Stimulated activated naive B cell treated with anti-CD40 and anti-IgM and Interleukin-4, amounts not matched to agents 10 μg/mL and 1 μg/mL and 100 μg/mL, for 72 hours (primary cell): ENCODE data around the gene RPL36.
"Not testable (repeated sequence)": the region's sequence is repeated elsewhere in the genome, so short reads cannot be mapped to it uniquely, and the experiment has no call there.

Experiments
- ATAC-seq, 2 donors: fragments of 150-1000 bp; cut with Tn5 transposase; replicated peaks; 2 replicates each; pipeline ENCODE4 v1.10.0; 2021; ENCODE audit warnings: moderate library complexity in 1 of 2
- DNase-seq: peaks from one replicate; pipeline ENCODE4 v3.0.0; 2021
- H3K27ac Mint-ChIP-seq: one replicate; pipeline ENCODE4 v1.8.0; 2022; ENCODE audit warnings: mild to moderate bottlenecking, mixed read lengths
- H3K27me3 Mint-ChIP-seq, 2 donors: one replicate each; pipeline ENCODE4 v1.8.0; 2022; ENCODE audit warnings: mixed read lengths in 2 of 2
- H3K36me3 Mint-ChIP-seq, 2 donors: one replicate each; pipeline ENCODE4 v1.8.0; 2022; ENCODE audit warnings: mixed read lengths in 2 of 2, mild to moderate bottlenecking in 1 of 2
- H3K4me1 Mint-ChIP-seq, 2 donors: one replicate each; pipeline ENCODE4 v1.8.0; 2022; ENCODE audit warnings: mixed read lengths in 2 of 2, mild to moderate bottlenecking in 1 of 2
- H3K4me3 Mint-ChIP-seq, 2 donors: one replicate each; pipeline ENCODE4 v1.8.0; 2022; ENCODE audit warnings: mild to moderate bottlenecking in 2 of 2, mixed read lengths in 2 of 2, moderate library complexity in 1 of 2
- H3K9me3 Mint-ChIP-seq, 2 donors: one replicate each; pipeline ENCODE4 v1.8.0; 2022; ENCODE audit warnings: mixed read lengths in 2 of 2, mild to moderate bottlenecking in 1 of 2

Gene RPL36

DNA sequence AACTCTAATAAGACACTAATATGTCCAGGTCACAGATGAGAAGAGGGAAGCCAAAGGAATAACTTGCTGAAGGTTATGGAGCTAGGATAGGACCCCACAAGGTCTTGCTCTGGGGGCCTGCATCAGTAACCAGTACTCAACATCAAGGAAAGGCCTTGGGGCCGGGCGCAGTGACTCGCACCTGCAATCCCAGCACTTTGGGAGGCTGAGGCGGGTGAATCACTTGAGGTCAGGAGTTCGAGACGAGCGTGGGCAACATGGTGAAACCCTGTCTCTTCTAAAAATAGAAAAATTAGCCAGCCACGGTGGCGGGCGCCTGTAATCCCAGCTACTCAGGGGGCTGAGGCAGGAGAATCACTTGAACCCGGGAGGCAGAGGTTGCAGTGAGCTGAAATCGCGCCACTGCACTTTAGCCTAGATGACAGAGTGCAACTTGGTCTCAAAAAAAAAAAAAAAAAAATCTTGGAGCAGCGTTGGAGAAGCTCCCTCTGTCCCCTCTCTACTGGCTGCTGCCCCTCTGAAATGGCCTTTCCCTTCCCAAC, 28.0 kb downstream of the RPL36 start:
- DNase-seq = no peak
- H3K27me3 Mint-ChIP-seq = no peaks in the 10 kb centered on the region
- peak overlapping the region; percentile 95 for H3K27ac Mint-ChIP-seq
- peaks cover 21 to 33% of the 10 kb centered on the region in 2 donors for H3K4me1 Mint-ChIP-seq
- H3K4me3 Mint-ChIP-seq = peak overlapping the region; percentile 89 to 94
- H3K36me3 Mint-ChIP-seq = peaks cover 15 to 22% of the 10 kb centered on the region in 2 donors
- no peak for ATAC-seq
- H3K9me3 Mint-ChIP-seq = no peaks in the 10 kb centered on the region

DNA sequence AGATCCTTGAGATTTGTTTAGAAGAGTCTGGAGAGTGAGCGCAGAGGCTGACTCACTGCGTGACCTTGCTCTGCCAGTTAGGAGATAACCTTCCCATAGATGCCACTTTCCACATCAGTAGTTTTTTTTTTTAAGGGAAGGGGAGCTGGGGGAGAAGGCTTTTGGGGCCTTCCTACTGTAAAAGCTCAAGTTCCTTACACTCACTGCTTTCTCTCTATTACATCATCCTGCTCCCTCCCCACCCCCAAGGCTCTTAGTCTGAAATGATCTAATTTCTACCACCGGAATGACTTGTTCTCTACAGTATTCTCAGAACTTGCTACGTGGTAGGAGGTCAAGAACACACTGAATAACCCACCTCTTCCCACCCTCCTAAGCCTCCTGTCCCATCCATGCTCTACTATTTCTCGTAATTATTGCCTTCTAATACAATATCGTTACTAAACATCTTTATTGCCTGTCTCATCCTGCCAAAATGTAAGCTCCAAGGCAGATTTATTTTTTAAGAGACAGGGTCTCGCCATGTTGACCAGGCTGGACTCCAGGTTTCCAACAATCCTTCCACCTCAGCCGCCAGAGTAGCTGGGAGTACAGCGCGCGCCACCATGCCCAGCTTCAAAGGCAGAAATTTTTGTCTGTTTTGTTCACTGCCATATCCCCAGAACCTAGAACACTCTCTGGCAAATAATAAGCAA, 28.6 kb downstream of the RPL36 start:
- H3K4me3 Mint-ChIP-seq = peak overlapping the region; percentile 89 to 94
- peaks cover 21 to 33% of the 10 kb centered on the region in 2 donors for H3K4me1 Mint-ChIP-seq
- peak overlapping the region; percentile 95 for H3K27ac Mint-ChIP-seq
- ATAC-seq = no peak
- H3K36me3 Mint-ChIP-seq = peaks cover 12 to 19% of the 10 kb centered on the region in 2 donors
- DNase-seq = no peak
- H3K9me3 Mint-ChIP-seq = no peaks in the 10 kb centered on the region
- H3K27me3 Mint-ChIP-seq = no peaks in the 10 kb centered on the region

DNA sequence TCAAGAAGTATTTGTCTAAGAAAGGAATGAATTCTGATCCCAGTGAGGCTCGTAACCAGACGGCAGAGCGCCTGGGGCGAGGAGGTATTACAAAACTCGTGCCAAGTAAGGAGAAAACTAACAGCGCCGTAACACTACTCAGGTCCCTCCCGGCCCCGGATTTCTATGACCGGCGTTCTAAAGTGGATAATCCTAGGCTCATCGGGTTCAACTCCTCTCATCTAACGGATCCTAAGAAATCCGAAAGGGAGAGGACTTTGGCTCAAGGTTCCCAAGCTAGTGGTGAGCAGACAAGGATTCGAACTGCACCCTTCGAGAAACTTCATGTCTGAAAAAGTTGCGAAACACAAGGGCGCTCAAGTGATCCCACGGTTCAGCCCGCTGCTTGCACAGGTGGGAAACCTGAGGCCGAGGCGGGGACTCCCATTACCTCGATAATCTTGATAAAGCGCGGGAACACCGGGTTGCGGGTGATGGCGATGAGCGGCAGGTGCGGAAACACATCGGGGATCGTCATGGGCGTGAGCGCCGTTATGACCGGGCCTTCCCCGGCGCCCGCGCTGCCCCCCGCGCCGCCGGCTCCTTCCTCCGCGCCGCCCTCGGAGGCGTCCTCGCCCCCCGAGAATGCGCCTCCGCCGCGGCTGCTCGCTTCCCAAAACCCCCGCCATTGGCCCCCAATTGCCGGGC, 29.3 kb downstream of the RPL36 start:
- no peaks in the 10 kb centered on the region for H3K9me3 Mint-ChIP-seq
- peaks cover 12 to 13% of the 10 kb centered on the region in 2 donors for H3K36me3 Mint-ChIP-seq
- H3K4me1 Mint-ChIP-seq = peaks cover 21 to 33% of the 10 kb centered on the region in 2 donors
- DNase-seq (no peak), ATAC-seq (peak in 1 of 2 donors; percentile 1)
- H3K4me3 Mint-ChIP-seq = peak overlapping the region; percentile 89 to 94
- no peaks in the 10 kb centered on the region for H3K27me3 Mint-ChIP-seq
- H3K27ac Mint-ChIP-seq = peak overlapping the region; percentile 97

DNA sequence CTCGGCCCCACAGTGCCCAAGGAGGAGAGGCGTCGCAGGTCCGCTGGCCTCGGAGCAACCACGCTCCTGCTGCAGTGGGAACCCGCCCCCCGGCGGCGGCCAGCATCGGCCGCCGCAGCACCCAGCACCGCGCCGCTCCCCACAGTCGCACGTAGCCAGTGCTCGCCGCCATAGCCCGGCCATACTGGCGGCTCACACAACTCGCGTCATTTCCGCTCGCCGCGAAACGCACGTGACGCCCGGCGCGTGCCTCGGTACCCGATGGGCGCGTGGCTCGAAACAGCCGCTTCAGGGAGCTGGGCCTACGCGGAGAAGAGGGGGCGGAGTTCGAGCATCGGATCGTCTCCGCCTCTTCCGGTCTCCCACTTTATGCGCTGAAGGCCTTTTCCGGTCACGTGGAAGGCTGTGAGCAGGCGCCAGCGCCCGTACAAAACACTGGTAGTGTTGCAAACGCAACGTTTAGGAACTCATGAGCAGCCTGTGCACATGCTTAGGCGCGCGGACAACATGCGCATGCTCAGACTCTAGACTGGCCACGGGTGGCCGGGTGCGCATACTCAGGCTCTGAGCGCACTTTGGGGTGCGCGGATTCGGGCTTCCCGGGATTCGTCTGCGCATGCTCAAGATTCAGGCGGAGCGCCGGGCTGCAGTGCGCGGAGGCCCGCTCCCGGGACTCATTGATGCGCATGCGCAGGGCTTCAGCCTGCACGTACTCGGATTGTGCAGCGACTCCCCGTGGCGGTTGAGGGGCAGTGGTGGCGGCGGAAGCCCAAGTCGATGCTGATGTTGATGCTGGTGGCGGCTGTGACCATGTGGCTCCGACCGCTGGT, 30.1 kb downstream of the RPL36 start, which contains the start of the genes CATSPERD and LONP1:
Gene CATSPERD (plus strand): TSS at position 677 of the 830 bp plus-strand sequence. CDS start 101 bp downstream, at position 778.
Gene LONP1 (minus strand): TSS at position 186 of the 830 bp plus-strand sequence. CDS start 14 bp downstream, at position 172.
- peak; percentile 91 to 92 for ATAC-seq
- Mint-ChIP-seq H3K27me3 (peaks cover 3 to 5% of the 10 kb centered on the region in 2 donors), H3K36me3 (peaks cover 12 to 13% of the 10 kb centered on the region in 2 donors), H3K9me3 (no peaks in the 10 kb centered on the region), H3K27ac (peak within 1 kb of the TSS; percentile 97), H3K4me3 (peak within 1 kb of the TSS; percentile 89 to 94), H3K4me1 (peaks cover 21 to 33% of the 10 kb centered on the region in 2 donors)
- DNase-seq = peak; percentile 97

DNA sequence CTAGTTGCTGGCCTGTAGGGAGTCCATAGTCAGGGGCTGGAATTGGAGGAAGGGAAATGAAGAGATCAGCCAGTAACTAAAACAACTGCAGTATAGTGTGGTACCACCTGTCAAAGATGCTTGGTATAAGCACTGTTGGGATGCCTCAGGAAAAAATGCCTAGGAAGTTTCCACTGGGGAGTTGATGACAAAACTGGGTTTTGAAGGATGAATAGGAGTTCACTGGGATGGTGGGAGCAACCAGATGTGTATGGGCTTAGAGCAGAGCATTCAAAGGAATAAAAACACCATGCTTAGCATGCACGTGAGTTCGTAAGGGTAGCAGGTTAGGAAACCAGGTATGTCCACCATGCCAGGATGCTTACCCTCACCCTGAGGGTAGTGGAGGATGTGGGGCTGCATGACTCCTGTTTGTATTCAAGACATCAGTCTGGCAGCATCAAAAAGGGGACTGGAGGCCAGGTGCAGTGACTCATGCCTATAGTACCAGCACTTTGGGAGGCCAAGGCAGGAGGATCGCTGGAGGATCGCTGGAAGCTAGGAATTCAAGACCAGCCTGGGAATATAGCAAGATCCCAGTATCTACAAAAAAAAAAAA, 37.5 kb downstream of the RPL36 start:
- no peak overlapping the region for H3K27ac Mint-ChIP-seq
- no peak for ATAC-seq

DNA sequence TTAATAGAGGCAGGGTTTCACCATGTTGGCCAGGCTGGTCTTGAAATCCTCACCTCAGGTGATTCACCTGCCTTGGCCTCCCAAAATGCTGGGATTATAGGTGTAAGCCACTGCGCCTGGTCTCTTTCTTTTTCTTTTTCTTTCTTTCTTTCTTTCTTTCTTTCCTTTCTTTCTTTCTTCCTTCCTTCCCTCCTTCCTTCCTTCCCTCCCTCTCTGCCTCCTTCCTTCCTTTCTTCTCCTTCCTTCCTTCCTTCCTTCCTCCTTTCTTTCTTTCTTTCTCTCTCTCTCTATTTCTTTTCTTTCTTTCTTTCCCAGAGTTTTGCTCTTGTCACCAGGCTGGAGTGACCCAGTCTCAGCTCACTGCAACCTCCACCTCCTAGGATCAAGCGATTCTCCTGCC, 43.1 kb downstream of the RPL36 start:
- peaks cover 0 to 14% of the 10 kb centered on the region in 2 donors for H3K27me3 Mint-ChIP-seq
- not testable (repeated sequence) for H3K27ac Mint-ChIP-seq, H3K36me3 Mint-ChIP-seq, H3K4me1 Mint-ChIP-seq, ATAC-seq, H3K4me3 Mint-ChIP-seq, DNase-seq, H3K9me3 Mint-ChIP-seq

More for the DNA sequence above, 37.5 kb downstream of the RPL36 start:
- H3K4me1 Mint-ChIP-seq = no peaks in the 10 kb centered on the region
- no peak for DNase-seq
- peaks cover 10 to 19% of the 10 kb centered on the region in 2 donors for H3K27me3 Mint-ChIP-seq
- no peaks in the 10 kb centered on the region for H3K9me3 Mint-ChIP-seq
- H3K36me3 Mint-ChIP-seq = no peaks in the 10 kb centered on the region
- no peak overlapping the region for H3K4me3 Mint-ChIP-seq

DNA sequence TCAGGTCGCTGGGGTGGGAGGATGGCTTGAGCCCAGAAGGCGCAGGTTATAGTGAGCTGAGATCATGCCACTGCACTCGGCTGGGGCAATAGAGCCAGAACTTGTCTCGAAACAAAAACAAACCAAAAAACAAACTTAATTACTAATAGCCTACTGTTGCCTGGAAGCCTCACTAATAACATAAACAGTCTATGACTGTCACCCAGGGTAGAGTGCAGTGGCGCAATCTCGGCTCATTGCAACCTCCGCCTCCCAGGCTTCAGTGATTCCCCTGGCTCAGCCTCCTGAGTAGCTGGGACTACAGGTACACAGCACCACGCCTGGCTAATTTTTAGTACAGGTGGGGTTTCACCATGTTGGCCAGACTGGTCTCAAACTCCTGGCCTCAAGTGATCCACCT, 48.3 kb downstream of the RPL36 start:
- no peaks in the 10 kb centered on the region for H3K9me3 Mint-ChIP-seq
- DNase-seq (no peak), ATAC-seq (no peak)
- no peaks in the 10 kb centered on the region for H3K36me3 Mint-ChIP-seq
- no peak overlapping the region for H3K27ac Mint-ChIP-seq
- H3K27me3 Mint-ChIP-seq = peaks cover 3 to 7% of the 10 kb centered on the region in 2 donors
- no peaks in the 10 kb centered on the region for H3K4me1 Mint-ChIP-seq
- no peak overlapping the region for H3K4me3 Mint-ChIP-seq
